Gastroesophageal sphincter (tissue), 4 donors: ENCODE results near the gene PARD6G. TPM values are rescaled to one million over a fixed set of nuclear protein-coding genes. Genes with fewer than 3 reads are reported as not detected.

Source experiments
- ATAC-seq: fragments of 150-250 bp; one replicate; pipeline ENCODE4 v1.9.1; 2016; ENCODE audit warnings: mild to moderate bottlenecking, moderate library complexity
- H3K27ac ChIP-seq, 4 donors: fragments of 200-600 bp; sonication (generic) in 3 of 4; 1 replicate in 3 of 4; 2 replicates in 1 of 4; pipeline ENCODE4 v1.5.1; 2016 to 2019
- H3K27me3 ChIP-seq: fragments of 200-600 bp; sonication (generic); one replicate; pipeline ENCODE4 v1.5.1; 2019
- H3K36me3 ChIP-seq, 2 donors: fragments of 200-600 bp; sonication (generic); one replicate each; pipeline ENCODE4 v1.5.1; 2019; ENCODE audit warnings: control low read depth in 1 of 2
- H3K4me1 ChIP-seq, 3 donors: fragments of 200-600 bp; sonication (generic); 1 replicate in 2 of 3; 2 replicates in 1 of 3; pipeline ENCODE4 v1.5.1; 2016 to 2019; ENCODE audit warnings: control low read depth in 2 of 3
- H3K4me3 ChIP-seq, 2 donors: fragments of 200-600 bp; sonication (generic); one replicate each; pipeline ENCODE4 v1.5.1; 2019; ENCODE audit warnings: mild to moderate bottlenecking in 1 of 2, moderate library complexity in 1 of 2
- H3K9me3 ChIP-seq, 3 donors: fragments of 200-600 bp; sonication (generic); one replicate each; pipeline ENCODE4 v1.5.1; 2017 to 2019; ENCODE audit warnings: control low read depth in 2 of 3
- CTCF ChIP-seq, 4 experiments: fragments of 200-600 bp in 2 of 4; fragments of 450-650 bp in 2 of 4; sonication (generic) in 1 of 4; IDR thresholded peaks; one replicate each; pipeline ENCODE4 v1.5.1; 2017 to 2019; ENCODE audit warnings: antibody characterized with exemption in 4 of 4, mild to moderate bottlenecking in 2 of 4, moderate library complexity in 2 of 4
- EP300 ChIP-seq: sonication (generic); formaldehyde crosslinking; IDR thresholded peaks from one replicate; pipeline ENCODE4 v1.6.1; 2017; ENCODE audit warnings: antibody characterized with exemption, mild to moderate bottlenecking
- POLR2A ChIP-seq, 2 donors: fragments of 450-650 bp; IDR thresholded peaks; one replicate each; pipeline ENCODE4 v1.6.1; 2017; ENCODE audit warnings: antibody characterized with exemption in 2 of 2, mild to moderate bottlenecking in 2 of 2, moderate library complexity in 1 of 2
- POLR2AphosphoS5 ChIP-seq: sonication (generic); formaldehyde crosslinking; IDR thresholded peaks from one replicate; pipeline ENCODE4 v1.6.1; 2017; ENCODE audit warnings: antibody characterized with exemption
- WGBS, 2 donors: methylation state at CpG; one replicate each; pipeline ENCODE4 v1.1.5; 2018; ENCODE audit warnings: low coverage in 1 of 2; 5-methylcytosine and 5-hydroxymethylcytosine counted together
- total RNA-seq, 4 donors: library from RNA; depleted of rRNA; stranded (reverse); fragments of >200 nt; gene quantifications; one replicate each; pipeline ENCODE4 v1.1.0, GENCODE V29; 2016

PARD6G gene
- total RNA-seq, 4 donors from 2014 or later = 3.7 to 14.0 (median 8.6) TPM

DNA sequence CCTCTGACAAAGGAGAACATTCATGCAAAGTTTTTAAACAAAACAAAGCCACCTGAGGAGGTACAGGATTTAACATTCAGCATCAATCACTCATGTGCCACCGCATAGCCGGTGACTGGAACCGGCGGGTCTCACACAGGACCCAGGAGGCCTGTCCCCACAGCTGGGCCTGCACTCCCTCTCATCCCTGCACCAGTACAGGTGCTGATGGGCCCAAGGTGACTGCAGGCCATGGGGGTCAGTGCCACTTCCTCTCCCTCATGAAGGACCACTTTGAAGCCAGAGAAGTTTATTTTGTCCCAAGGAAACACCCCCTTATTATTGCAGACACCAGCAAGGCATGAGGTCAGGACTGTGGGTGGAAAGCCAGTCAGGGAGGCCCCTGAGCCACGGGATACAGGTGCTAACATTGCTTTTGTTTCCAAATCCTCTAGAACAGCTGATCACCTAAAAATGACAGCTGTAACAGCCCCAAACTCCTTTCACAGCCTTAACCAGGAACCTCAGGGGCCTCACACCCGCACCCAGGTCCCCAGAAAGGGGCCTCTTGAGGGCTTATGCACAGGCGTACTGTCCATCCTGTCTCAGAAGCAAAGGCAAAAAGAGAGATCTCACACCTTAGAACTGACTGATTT, 14.0 kb downstream of the PARD6G start:
- no peak for ATAC-seq
- TF ChIP-seq EP300 = no peak
- TF ChIP-seq POLR2A (IDR thresholded peaks at IDR 0.05) = no peak
- no peak for TF ChIP-seq POLR2AphosphoS5
- no peak for TF ChIP-seq CTCF (IDR thresholded peaks at IDR 0.05)
- no peaks in the 10 kb centered on the region for H3K9me3 ChIP-seq
- 100% methylated on average over 2 of the region's 7 CpGs; no CpG with 5 or more reads in 1 of the 2 donors for WGBS, 2 donors
- H3K4me1 ChIP-seq = no peaks in the 10 kb centered on the region
- no peak overlapping the region for H3K4me3 ChIP-seq
- no peaks in the 10 kb centered on the region for H3K27me3 ChIP-seq
- H3K36me3 ChIP-seq = no peaks in the 10 kb centered on the region
- no peak overlapping the region for H3K27ac ChIP-seq

DNA sequence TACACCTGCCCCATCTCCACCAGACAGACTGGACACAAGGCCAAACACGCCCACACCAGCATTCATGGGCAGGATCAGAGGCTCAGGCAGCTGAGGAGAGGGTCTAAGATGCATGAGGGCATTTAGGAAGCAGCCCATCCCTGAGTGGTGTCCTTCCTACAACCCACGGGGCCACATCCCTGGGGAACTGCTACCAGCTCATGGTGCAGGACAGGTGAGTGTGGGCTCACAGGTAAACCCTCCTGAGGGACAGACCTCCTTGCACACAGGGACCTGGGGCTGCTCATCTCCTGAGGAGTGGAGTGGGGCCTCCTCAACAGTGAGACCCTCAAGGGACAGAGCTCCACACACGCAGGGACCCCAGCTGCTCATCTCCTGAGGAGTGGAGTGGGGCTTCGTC, 14.6 kb downstream of the PARD6G start:
- Histone ChIP-seq H3K9me3 (no peaks in the 10 kb centered on the region), H3K4me1 (no peaks in the 10 kb centered on the region), H3K4me3 (no peak overlapping the region), H3K27ac (no peak overlapping the region), H3K27me3 (no peaks in the 10 kb centered on the region), H3K36me3 (no peaks in the 10 kb centered on the region)
- TF ChIP-seq POLR2A (IDR thresholded peaks at IDR 0.05) (no peak), CTCF (IDR thresholded peaks at IDR 0.05) (no peak), POLR2AphosphoS5 (no peak), EP300 (no peak)
- no peak for ATAC-seq
- no CpG with 5 or more reads among the region's 4 CpGs for WGBS, 2 donors

DNA sequence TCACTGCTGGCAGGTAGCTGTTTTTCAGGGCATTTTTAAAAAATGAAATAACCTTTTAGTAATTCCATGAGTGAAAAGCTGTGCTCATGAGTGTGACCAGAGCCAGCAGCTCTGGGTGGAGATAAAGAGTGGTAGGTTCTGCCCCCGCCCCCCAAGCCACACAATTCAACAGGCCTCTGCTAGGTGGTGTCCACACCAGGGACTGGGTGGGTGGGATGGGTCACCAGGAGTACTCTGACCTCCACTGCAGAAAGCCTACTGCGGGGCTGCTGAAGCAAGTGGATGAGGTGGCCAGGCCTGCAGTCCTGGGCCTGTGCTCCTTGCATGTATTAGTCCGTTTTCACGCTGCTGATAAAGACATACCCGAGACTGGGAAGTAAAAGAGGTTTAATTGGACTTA, 15.3 kb downstream of the PARD6G start:
- no peaks in the 10 kb centered on the region for H3K9me3 ChIP-seq
- no peak overlapping the region for H3K27ac ChIP-seq
- TF ChIP-seq EP300 (no peak), CTCF (IDR thresholded peaks at IDR 0.05) (no peak)
- no peaks in the 10 kb centered on the region for H3K27me3 ChIP-seq
- ATAC-seq = no peak
- no peaks in the 10 kb centered on the region for H3K36me3 ChIP-seq
- H3K4me1 ChIP-seq = no peaks in the 10 kb centered on the region
- H3K4me3 ChIP-seq = no peak overlapping the region
- 91% methylated on average over 4 of the region's 5 CpGs; no CpG with 5 or more reads in 1 of the 2 donors for WGBS, 2 donors

DNA sequence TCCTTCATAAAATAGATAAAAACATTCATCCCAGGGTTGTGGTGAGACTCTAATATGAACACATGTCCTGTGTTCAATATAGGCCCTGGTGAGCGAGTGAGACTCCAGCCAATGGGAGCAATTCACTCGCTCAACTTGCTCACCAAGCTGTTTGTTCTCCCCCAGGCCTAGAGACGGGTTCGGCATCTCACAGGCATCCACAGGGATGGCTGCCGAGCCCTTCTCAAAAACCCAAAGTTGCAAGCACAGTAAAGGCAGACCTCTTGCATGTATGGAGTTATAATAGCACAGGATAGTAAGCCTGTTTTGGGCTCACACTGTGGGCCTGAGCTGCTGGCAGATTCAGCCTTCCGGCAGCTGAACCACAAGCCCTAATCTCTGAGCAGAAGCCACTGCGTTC, 15.7 kb downstream of the PARD6G start:
- WGBS, 2 donors = 83 to 90% methylated on average over 1 to 2 of the region's 7 CpGs
- Histone ChIP-seq H3K27me3 (no peaks in the 10 kb centered on the region), H3K36me3 (no peaks in the 10 kb centered on the region), H3K4me1 (no peaks in the 10 kb centered on the region), H3K9me3 (no peaks in the 10 kb centered on the region), H3K27ac (no peak overlapping the region), H3K4me3 (no peak overlapping the region)
- ATAC-seq = no peak
- TF ChIP-seq CTCF (IDR thresholded peaks at IDR 0.05) (no peak), POLR2A (IDR thresholded peaks at IDR 0.05) (no peak)

GRCh38 chr18:80231151-80231550, 16.2 kb downstream of the PARD6G start:
- H3K4me3 ChIP-seq = no peak overlapping the region
- no peaks in the 10 kb centered on the region for H3K27me3 ChIP-seq
- no peak overlapping the region for H3K27ac ChIP-seq
- no peaks in the 10 kb centered on the region for H3K36me3 ChIP-seq
- WGBS, 2 donors = 94 to 95% methylated on average over 3 to 6 of the region's 8 CpGs
- no peaks in the 10 kb centered on the region for H3K9me3 ChIP-seq
- no peak for ATAC-seq
- TF ChIP-seq CTCF (IDR thresholded peaks at IDR 0.05) (no peak), POLR2AphosphoS5 (no peak), EP300 (no peak), POLR2A (IDR thresholded peaks at IDR 0.05) (no peak)
- no peaks in the 10 kb centered on the region for H3K4me1 ChIP-seq
